Thyroid gland (tissue), 4 donors: ENCODE data around the gene ECPAS. TPM values are rescaled to one million over a fixed set of nuclear protein-coding genes. Genes with fewer than 3 reads are reported as not detected.

Source experiments
- DNase-seq, 2 donors: peaks; one replicate each; pipeline ENCODE4 v3.0.0-alpha.2; 2019
- H3K27ac ChIP-seq, 3 donors: fragments of 200-600 bp; sonication (generic); 1 replicate in 2 of 3; 2 replicates in 1 of 3; pipeline ENCODE4 v1.5.1; 2016 to 2019; ENCODE audit warnings: mild to moderate bottlenecking in 1 of 3, moderate library complexity in 1 of 3
- H3K27me3 ChIP-seq: fragments of 200-600 bp; sonication (generic); one replicate; pipeline ENCODE4 v1.5.1; 2019
- H3K36me3 ChIP-seq, 2 donors: fragments of 200-600 bp; sonication (generic); one replicate each; pipeline ENCODE4 v1.5.1; 2016 to 2019
- H3K4me1 ChIP-seq, 2 donors: fragments of 200-600 bp; sonication (generic); one replicate each; pipeline ENCODE4 v1.5.1; 2017 to 2019
- H3K4me3 ChIP-seq, 3 donors: fragments of 200-600 bp; sonication (generic); replicated peaks in 1 of 3; 1 replicate in 2 of 3; 2 replicates in 1 of 3; pipeline ENCODE4 v1.5.1; 2016; ENCODE audit warnings: mild to moderate bottlenecking in 1 of 3
- H3K9me3 ChIP-seq: fragments of 200-600 bp; sonication (generic); one replicate; pipeline ENCODE4 v1.5.1; 2017
- POLR2A ChIP-seq, 2 donors: fragments of 450-650 bp; IDR thresholded peaks; one replicate each; pipeline ENCODE4 v1.6.1; 2017; ENCODE audit warnings: antibody characterized with exemption in 2 of 2, mild to moderate bottlenecking in 2 of 2, moderate library complexity in 1 of 2
- WGBS, 2 donors: methylation state at CpG; one replicate each; pipeline ENCODE4 v1.1.5; 2017; 5-methylcytosine and 5-hydroxymethylcytosine counted together
- intact Hi-C: fragments of 100-400 bp; cut with DNase I; formaldehyde crosslinking; loops from one replicate; pipeline ENCODE4 v1.15.1; 2023
- total RNA-seq, 4 donors: library from RNA; depleted of rRNA; stranded (reverse); fragments of >200 nt; gene quantifications; one replicate each; pipeline ENCODE4 v1.2.3, GENCODE V29; 2016
- TF ChIP-seq, protein P1 (sequence below), 6 experiments: fragments of 200-600 bp in 3 of 6; fragments of 450-650 bp in 3 of 6; sonication (generic) in 3 of 6; IDR thresholded peaks; one replicate each; pipeline ENCODE4 v1.5.1; 2016 to 2019; ENCODE audit warnings: antibody characterized with exemption in 6 of 6, mild to moderate bottlenecking in 2 of 6, inconsistent platforms in 1 of 6, moderate library complexity in 1 of 6

ECPAS gene
- total RNA-seq, 4 donors from 2014 or later = 78.1 to 128 (median 81.5) TPM

DNA sequence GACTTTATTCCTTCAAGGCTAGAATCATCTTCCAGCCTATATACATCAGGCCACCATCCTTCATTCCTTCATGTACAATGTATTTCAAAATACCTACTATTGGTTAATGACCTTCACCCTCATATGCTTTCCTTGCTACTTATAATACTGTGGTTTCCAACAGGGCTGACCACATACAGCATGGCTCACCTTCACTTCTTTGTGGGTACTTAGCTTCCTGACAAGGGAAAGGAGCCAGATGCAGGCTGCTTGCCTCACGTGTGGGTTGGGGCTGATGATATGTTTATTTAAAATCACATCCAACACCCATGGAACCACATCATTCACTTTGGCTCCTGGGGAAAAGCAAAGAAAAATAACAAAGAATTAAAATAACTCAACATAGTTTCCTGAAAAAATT is 90.2 kb downstream of the ECPAS start:
- no peaks in the 10 kb centered on the region for H3K9me3 ChIP-seq
- H3K4me1 ChIP-seq = no peaks in the 10 kb centered on the region
- DNase-seq = no peak
- H3K27me3 ChIP-seq = no peaks in the 10 kb centered on the region
- H3K4me3 ChIP-seq = no peak overlapping the region
- H3K36me3 ChIP-seq = peaks cover 57 to 64% of the 10 kb centered on the region in 2 donors
- TF ChIP-seq POLR2A (IDR thresholded peaks at IDR 0.05) = no peak
- TF ChIP-seq, protein P1, sequence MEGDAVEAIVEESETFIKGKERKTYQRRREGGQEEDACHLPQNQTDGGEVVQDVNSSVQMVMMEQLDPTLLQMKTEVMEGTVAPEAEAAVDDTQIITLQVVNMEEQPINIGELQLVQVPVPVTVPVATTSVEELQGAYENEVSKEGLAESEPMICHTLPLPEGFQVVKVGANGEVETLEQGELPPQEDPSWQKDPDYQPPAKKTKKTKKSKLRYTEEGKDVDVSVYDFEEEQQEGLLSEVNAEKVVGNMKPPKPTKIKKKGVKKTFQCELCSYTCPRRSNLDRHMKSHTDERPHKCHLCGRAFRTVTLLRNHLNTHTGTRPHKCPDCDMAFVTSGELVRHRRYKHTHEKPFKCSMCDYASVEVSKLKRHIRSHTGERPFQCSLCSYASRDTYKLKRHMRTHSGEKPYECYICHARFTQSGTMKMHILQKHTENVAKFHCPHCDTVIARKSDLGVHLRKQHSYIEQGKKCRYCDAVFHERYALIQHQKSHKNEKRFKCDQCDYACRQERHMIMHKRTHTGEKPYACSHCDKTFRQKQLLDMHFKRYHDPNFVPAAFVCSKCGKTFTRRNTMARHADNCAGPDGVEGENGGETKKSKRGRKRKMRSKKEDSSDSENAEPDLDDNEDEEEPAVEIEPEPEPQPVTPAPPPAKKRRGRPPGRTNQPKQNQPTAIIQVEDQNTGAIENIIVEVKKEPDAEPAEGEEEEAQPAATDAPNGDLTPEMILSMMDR (IDR thresholded peaks at IDR 0.05) = no peak
- no peak overlapping the region for H3K27ac ChIP-seq
- 71 to 83% methylated on average over 1 of the region's 1 CpG for WGBS, 2 donors
- intact Hi-C loops = no loop called here

DNA sequence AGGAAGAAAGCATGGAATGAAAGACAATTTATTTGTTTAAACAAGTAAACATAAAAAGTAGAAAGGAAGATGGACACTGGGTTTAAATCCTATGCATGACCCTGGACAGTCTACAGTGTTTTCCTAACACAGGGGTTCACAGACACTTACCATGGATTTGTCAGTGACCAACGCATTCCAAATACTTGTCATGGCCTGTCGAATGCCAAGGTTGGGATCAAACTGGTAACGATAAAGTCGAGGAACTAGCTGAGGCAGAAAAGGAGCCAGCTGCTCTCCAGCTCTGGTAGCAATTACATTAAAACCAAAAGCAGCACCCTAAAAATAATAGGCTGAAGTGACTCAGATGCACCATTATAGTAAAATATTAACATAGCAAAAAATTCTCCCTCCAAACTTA is 94.8 kb downstream of the ECPAS start:
- peaks cover 57 to 78% of the 10 kb centered on the region in 2 donors for H3K36me3 ChIP-seq

DNA sequence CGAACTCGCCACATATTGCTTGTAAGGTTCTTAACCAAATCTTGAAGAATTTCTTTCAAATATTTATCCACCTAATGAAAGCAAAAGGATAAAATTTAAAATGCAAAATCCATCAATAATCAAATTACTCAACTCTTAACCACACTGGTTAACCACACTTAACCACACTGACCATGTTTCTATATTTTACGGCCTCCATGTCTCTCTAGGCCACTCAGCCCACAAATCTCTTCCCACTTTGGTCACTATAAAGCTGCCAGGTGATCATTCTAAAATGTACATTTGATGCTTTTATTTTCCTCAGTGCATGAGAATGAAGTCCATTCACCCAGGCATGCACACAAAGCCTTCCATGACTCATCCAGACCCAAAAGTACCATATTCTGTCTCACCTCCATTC is 97.8 kb downstream of the ECPAS start:
- no peak for DNase-seq
- H3K27me3 ChIP-seq = no peaks in the 10 kb centered on the region
- H3K9me3 ChIP-seq = no peaks in the 10 kb centered on the region
- no peak overlapping the region for H3K27ac ChIP-seq
- H3K4me3 ChIP-seq = no peak overlapping the region
- H3K4me1 ChIP-seq = no peaks in the 10 kb centered on the region
- TF ChIP-seq, protein P1 (IDR thresholded peaks at IDR 0.05) = no peak
- TF ChIP-seq POLR2A (IDR thresholded peaks at IDR 0.05) = no peak
- intact Hi-C loops = no loop called here
- peaks cover 45 to 83% of the 10 kb centered on the region in 2 donors for H3K36me3 ChIP-seq
- WGBS, 2 donors = 91 to 97% methylated on average over 3 of the region's 3 CpGs

More for the DNA sequence above, 94.8 kb downstream of the ECPAS start:
- no peaks in the 10 kb centered on the region for H3K27me3 ChIP-seq
- H3K4me3 ChIP-seq = no peak overlapping the region
- TF ChIP-seq, protein P1 (IDR thresholded peaks at IDR 0.05) = no peak
- no peak for TF ChIP-seq POLR2A (IDR thresholded peaks at IDR 0.05)
- WGBS, 2 donors = 94 to 98% methylated on average over 4 of the region's 4 CpGs
- intact Hi-C loops = no loop called here
- no peak for DNase-seq
- no peak overlapping the region for H3K27ac ChIP-seq
- no peaks in the 10 kb centered on the region for H3K4me1 ChIP-seq
- H3K9me3 ChIP-seq = no peaks in the 10 kb centered on the region

DNA sequence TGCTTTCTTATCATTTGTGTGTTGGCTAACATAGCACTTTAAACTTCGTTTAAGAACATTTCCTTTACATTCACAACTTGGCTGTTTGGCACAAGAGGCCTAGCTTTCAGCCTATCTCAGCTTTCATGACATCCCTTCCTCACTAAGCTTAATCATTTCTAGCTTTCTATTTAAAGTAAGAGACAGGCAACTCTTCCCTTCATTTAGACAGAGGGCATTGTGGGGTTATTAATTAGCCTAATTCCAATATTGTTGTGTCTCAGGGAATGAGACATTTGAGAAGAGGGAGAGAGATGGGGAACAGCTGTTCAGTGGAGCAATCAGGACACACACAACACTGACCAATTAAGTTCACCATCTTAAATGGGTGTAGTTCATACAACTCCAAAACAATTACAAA is 103.2 kb downstream of the ECPAS start:
- Histone ChIP-seq H3K27me3 (no peaks in the 10 kb centered on the region), H3K4me1 (no peaks in the 10 kb centered on the region), H3K4me3 (no peak overlapping the region), H3K27ac (no peak overlapping the region), H3K9me3 (no peaks in the 10 kb centered on the region), H3K36me3 (peaks cover 9 to 39% of the 10 kb centered on the region in 2 donors)
- 78 to 82% methylated on average over 1 of the region's 1 CpG for WGBS, 2 donors
- no peak for DNase-seq
- TF ChIP-seq POLR2A (IDR thresholded peaks at IDR 0.05) = no peak
- TF ChIP-seq, protein P1 (IDR thresholded peaks at IDR 0.05) = no peak
- intact Hi-C loops = no loop called here

DNA sequence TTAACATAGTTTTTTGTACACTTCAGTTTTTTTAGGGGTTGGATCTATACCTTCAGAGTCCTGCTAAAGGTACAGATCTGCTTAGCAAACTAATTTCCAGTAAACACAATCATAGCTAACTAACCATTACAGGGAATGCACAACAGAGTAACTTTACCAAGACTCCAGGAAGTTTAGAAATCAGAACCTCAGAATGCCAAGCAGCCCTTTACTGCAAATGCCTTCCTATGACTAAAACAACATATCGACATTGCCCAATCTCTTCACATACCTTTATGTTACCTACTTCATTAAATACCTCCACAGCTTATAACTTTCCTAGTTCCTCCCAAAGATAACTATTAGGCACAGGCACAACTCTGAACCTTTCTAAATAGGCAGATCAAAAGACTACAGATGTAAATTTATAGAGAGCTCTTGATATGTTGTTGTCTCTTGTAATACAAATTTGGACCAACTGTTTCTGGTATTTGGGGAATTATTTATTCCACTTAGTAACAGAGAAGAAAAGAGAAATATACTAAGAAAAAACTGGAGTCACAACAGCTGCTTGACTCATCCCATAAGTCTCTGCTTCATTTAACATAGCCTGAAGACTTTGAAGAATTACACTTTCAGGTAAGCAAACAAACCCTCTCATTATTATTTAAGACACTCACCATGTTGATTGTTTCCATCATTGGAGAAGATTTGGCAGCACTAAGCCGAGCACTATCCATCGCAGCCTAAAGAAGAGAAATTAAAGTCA is 108.2 kb downstream of the ECPAS start:
- intact Hi-C loops = no loop called here
- H3K4me3 ChIP-seq = no peak overlapping the region
- H3K27ac ChIP-seq = no peak overlapping the region
- DNase-seq = no peak
- 74 to 85% methylated on average over 3 of the region's 3 CpGs for WGBS, 2 donors
- no peaks in the 10 kb centered on the region for H3K9me3 ChIP-seq
- H3K27me3 ChIP-seq = no peaks in the 10 kb centered on the region
- H3K36me3 ChIP-seq = peaks cover 23 to 36% of the 10 kb centered on the region in 2 donors
- TF ChIP-seq, protein P1 (IDR thresholded peaks at IDR 0.05) = no peak
- no peak for TF ChIP-seq POLR2A (IDR thresholded peaks at IDR 0.05)
- H3K4me1 ChIP-seq = no peaks in the 10 kb centered on the region
